ENCODE measurements around the gene SMAGP. TPM values are rescaled to one million over a fixed set of nuclear protein-coding genes. Genes with fewer than 3 reads are reported as not detected.
"Not testable (repeated sequence)": the region's sequence is repeated elsewhere in the genome, so short reads cannot be mapped to it uniquely, and the experiment has no call there.

SMAGP gene
- polyA plus RNA-seq, 3 donors = 19.2 to 21.5 (median 20.0) TPM

GRCh38 chr12:51275088-51275487 lies 4.9 kb upstream of the SMAGP start:
- no peak for DNase-seq (ENCODE audit: extremely low read depth in 1 of 11, low read depth in 9 of 11, low spot score in 4 of 11)

- not testable (repeated sequence) for DNase-seq (ENCODE audit: extremely low read depth in 1 of 11, low read depth in 9 of 11, low spot score in 4 of 11)
Measured at GRCh38 chr12:51272810-51273209, 2.6 kb upstream of the SMAGP start.

- no peak for DNase-seq (ENCODE audit: extremely low read depth in 1 of 11, low read depth in 9 of 11, low spot score in 4 of 11)
Measured at GRCh38 chr12:51270951-51271518, 820 bp upstream of the SMAGP start.

DNA sequence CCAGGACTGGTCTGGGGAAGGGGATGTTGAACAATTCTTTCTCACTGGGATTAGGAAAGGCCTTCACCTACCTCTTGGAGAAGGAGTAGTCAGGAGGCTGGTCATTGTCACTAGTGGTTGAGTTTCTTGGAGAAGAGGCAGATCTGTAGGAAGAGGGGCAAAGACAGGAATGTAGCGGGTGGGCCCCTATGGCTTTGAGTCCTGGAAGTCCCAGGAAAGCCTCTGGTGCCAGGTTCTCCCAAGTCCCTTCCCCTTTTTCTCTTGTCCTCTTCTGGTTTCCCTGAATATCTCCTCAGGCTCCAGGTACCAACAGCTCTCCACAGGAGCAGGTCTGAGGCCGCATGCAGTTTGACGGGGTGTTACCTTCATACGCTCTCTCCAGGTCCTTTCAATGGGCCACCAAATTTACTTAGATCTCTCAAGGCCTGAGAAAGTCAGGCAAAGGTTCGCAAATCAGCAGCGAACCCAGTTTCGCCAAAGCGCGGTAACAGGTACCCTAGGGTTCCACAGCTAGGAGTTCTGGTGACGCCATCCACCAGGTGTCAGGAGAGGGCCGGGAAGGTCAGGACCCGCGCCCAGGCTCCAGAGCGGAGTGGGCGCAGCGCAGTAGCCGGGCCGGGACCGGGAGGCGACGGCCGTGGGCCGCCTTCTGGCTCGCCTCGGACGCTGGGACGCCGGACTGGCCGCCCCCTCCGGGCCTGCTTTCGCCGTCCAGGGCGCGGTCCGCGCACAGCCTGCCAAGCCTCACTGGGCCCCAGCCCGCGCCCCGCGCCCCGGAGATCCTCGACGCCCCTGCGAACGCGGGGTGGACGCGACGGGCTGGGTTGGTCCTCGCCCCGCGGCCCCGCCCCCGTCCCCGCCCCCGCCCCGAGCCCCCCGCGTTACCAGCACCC lies 795 bp downstream of the SMAGP start:
- peak in 1 of 11 donors; percentile 8 for DNase-seq (ENCODE audit: extremely low read depth in 1 of 11, low read depth in 9 of 11, low spot score in 4 of 11)

GRCh38 chr12:51265024-51265423 lies 5.2 kb downstream of the SMAGP start:
- no peak for DNase-seq (ENCODE audit: extremely low read depth in 1 of 11, low read depth in 9 of 11, low spot score in 4 of 11)

GRCh38 chr12:51264297-51264696 lies 5.9 kb downstream of the SMAGP start:
- DNase-seq (ENCODE audit: extremely low read depth in 1 of 11, low read depth in 9 of 11, low spot score in 4 of 11) = no peak

GRCh38 chr12:51263341-51263740 lies 6.9 kb downstream of the SMAGP start:
- DNase-seq (ENCODE audit: extremely low read depth in 1 of 11, low read depth in 9 of 11, low spot score in 4 of 11) = no peak

DNA sequence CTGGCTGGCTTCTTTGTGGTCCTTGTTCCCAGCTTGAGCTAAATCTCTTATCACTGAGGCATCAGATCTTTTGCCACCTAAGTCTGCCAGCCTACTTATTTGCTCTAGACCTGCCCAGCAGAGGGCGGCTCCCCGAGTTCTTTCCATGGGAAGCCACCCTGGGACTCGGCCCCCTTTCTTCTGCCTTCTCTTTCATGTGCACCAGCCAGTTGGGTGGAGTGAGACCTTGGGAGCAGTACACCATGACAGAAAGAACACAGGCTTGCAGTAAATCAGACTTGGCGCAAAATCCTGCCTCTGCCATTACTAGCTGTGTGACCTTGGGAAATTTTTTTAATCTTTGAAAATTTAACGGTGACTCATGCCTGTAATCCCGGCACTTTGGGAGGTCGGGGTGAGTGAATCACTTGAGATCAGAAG lies 7.4 kb downstream of the SMAGP start:
- DNase-seq (ENCODE audit: extremely low read depth in 1 of 11, low read depth in 9 of 11, low spot score in 4 of 11) = peak in 6 of 11 donors; percentile 40 to 68 (median 60)

- not testable (repeated sequence) for DNase-seq (ENCODE audit: extremely low read depth in 1 of 11, low read depth in 9 of 11, low spot score in 4 of 11)
Measured at GRCh38 chr12:51259600-51259999, 10.6 kb downstream of the SMAGP start.

DNA sequence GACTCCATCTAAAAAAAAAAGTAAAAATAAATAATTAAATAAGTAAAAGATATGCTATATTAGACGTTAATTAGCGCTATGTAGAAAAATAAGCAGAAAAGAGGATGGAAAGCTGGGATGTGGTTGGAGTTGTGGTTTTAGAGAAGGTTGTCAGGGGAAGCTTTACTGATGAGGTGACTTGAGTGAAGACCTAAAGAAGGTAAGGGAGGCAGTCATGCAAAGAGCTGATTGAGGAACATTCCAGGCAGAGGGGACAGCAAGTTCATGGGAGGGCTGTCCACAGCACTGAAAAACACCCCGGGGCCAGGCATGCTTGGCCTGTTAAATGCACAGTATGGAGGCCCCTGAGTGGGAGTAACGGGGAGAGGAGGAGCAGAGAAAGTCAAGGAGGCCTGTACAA lies 15.7 kb downstream of the SMAGP start:
- DNase-seq (ENCODE audit: extremely low read depth in 1 of 11, low read depth in 9 of 11, low spot score in 4 of 11) = no peak

DNA sequence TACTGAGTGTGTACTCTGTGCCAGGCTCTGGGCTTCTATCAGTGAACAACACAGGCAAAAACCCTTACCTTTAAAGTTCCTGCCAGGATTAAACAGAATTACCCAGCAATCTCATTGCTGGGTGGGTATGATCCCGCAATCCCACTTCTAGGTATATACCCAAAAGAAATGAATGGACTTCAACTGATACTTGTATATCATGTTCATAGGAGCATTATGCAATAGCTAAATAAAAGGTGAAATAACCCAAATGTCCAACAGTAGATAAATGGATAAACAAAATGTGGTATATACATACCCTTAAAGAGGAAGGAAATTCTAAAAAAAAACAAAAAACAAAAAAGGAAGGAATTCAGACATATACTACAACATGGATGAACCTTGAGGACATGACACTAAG lies 16.9 kb downstream of the SMAGP start:
- DNase-seq (ENCODE audit: extremely low read depth in 1 of 11, low read depth in 9 of 11, low spot score in 4 of 11) = no peak

DNA sequence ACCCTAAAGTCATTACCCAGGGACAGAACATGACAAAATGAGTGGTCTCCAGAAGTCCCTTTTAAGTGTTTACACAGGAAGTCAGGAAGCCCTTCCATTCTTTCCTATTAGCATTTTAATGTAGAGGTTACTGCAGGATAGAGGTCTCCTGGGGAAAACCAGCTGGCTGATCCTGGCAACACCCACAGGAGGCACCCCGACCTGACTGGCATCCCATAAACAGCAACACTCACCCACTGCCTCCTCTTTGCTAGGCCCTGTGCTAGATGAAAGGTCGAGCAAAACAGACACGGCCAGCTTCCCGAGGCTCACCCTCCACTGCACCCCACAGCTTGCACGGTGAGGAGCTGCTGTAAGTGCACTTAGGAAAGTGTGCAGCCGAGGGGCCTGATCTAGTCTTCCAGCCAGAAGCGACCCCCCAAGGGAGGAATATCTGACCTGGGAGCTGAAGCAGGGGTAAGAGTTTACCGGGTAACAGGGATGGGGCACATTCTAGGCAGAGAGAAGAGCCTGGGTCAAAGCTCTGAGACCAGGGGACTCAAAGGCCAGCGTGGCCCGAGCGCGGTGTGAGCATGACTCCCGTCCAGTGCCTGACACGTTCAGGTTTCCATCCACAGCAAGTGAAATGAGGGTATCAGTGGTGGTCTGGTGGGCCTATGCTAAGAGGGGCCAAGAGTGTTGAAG lies 22.6 kb downstream of the SMAGP start:
- DNase-seq (ENCODE audit: extremely low read depth in 1 of 11, low read depth in 9 of 11, low spot score in 4 of 11) = no peak

GRCh38 chr12:51246254-51246853 lies 23.9 kb downstream of the SMAGP start:
- peak in 1 of 11 donors; percentile 17 for DNase-seq (ENCODE audit: extremely low read depth in 1 of 11, low read depth in 9 of 11, low spot score in 4 of 11)

- DNase-seq (ENCODE audit: extremely low read depth in 1 of 11, low read depth in 9 of 11, low spot score in 4 of 11) = no peak
Measured at GRCh38 chr12:51245476-51246253, 24.6 kb downstream of the SMAGP start.

GRCh38 chr12:51244269-51244668 lies 25.9 kb downstream of the SMAGP start:
- no peak for DNase-seq (ENCODE audit: extremely low read depth in 1 of 11, low read depth in 9 of 11, low spot score in 4 of 11)

- DNase-seq (ENCODE audit: extremely low read depth in 1 of 11, low read depth in 9 of 11, low spot score in 4 of 11) = no peak
Measured at GRCh38 chr12:51242876-51243275, 27.3 kb downstream of the SMAGP start.

- DNase-seq (ENCODE audit: extremely low read depth in 1 of 11, low read depth in 9 of 11, low spot score in 4 of 11) = no peak
Measured at GRCh38 chr12:51242120-51242519, 28.1 kb downstream of the SMAGP start.

DNA sequence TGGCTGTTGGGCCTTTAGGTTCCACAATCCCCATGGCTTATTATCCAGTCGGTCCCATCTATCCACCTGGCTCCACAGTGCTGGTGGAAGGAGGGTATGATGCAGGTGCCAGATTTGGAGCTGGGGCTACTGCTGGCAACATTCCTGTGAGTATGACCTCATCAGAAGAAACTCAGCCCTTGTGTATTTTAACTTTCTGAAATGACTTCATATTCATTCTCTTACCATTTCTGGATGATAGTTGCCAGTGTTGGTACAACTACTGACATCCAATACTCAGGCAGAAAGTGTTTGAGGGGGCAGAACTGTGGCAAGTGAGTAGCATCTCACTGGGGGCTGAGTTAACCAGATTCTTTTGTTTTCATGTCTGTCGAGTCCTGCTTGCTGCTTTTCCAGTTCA lies 29.2 kb downstream of the SMAGP start:
- DNase-seq (ENCODE audit: extremely low read depth in 1 of 11, low read depth in 9 of 11, low spot score in 4 of 11) = no peak
